ENCODE measurements around the gene PPP2R2B. TPM values are rescaled to one million over a fixed set of nuclear protein-coding genes. Genes with fewer than 3 reads are reported as not detected.

The PPP2R2B gene
- total RNA-seq, 1 experiment from 2014 or later = not detected

GRCh38 chr5:146568161-146568560, 310.4 kb downstream of the PPP2R2B start:
- POLR2A ChIA-PET (ENCODE audit: low non-redundant PET) = no interaction called here
- H3K27ac ChIP-seq (ENCODE audit: low read depth, low read length, poor library complexity, severe bottlenecking) = no peak overlapping the region
- DNase-seq (ENCODE audit: low spot score) = no peak
- intact Hi-C loops (cut with micrococcal nuclease; ENCODE audit: unreplicated experiment) = no loop called here
- no peak overlapping the region for H3K4me3 ChIP-seq (ENCODE audit: low read depth, low read length, poor library complexity, severe bottlenecking)
- no peaks in the 10 kb centered on the region for H3K27me3 ChIP-seq (replicated peaks; ENCODE audit: insufficient read depth, low read depth, low read length, poor library complexity)
- no peaks in the 10 kb centered on the region for H3K9me3 ChIP-seq (ENCODE audit: low read depth, low read length, poor library complexity, severe bottlenecking)
- CTCF ChIA-PET = no interaction called here
- H3K36me3 ChIP-seq (ENCODE audit: insufficient read depth, low read length, poor library complexity, severe bottlenecking) = no peaks in the 10 kb centered on the region
- no TSS peak for BruUV-seq (replicated peaks)
- H3K4me1 ChIP-seq (ENCODE audit: insufficient read depth, low read length, poor library complexity, severe bottlenecking) = no peaks in the 10 kb centered on the region
- TF ChIP-seq CTCF (conservative IDR thresholded peaks at IDR 0.05; ENCODE audit: low read depth, low read length) = no peak
- no peak for TF ChIP-seq EZH2 (IDR thresholded peaks at IDR 0.05; ENCODE audit: borderline replicate concordance, low read depth, low read length, poor library complexity, severe bottlenecking)

DNA sequence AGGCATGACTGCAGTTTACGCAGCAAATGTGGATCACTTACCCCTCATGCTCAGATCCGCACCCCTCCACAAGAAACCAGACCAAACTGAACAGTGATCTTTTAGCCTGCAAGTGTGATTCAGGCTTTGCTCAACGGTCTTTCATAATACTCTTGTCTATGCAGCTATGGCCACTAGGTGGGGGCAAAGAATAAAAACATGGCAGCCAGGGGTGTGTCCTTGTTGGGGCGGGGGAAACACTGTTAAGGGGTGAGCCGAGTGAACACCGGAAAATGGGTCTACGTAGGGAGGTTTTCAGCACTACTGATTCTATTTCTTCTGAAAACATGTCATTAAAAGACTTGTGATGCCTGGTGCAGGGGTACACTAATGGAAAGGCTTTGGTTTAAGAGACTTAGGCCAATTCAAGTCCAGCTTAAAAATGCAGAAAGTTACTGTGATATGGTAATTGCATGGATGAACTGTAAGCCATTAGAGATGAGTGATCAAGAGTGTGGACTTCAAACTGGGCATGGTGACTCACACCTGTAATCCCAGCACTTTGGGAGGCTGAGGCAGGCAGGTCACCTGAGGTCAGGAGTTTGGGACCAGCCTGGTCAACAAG, 312.7 kb downstream of the PPP2R2B start:
- no peaks in the 10 kb centered on the region for H3K27me3 ChIP-seq (replicated peaks; ENCODE audit: insufficient read depth, low read depth, low read length, poor library complexity)
- no peak overlapping the region for H3K4me3 ChIP-seq (ENCODE audit: low read depth, low read length, poor library complexity, severe bottlenecking)
- H3K9me3 ChIP-seq (ENCODE audit: low read depth, low read length, poor library complexity, severe bottlenecking) = no peaks in the 10 kb centered on the region
- TF ChIP-seq EZH2 (IDR thresholded peaks at IDR 0.05; ENCODE audit: borderline replicate concordance, low read depth, low read length, poor library complexity, severe bottlenecking) (no peak), CTCF (conservative IDR thresholded peaks at IDR 0.05; ENCODE audit: low read depth, low read length) (peak; percentile 81)
- POLR2A ChIA-PET (ENCODE audit: low non-redundant PET) = no interaction called here
- no TSS peak for BruUV-seq (replicated peaks)
- intact Hi-C loops (cut with micrococcal nuclease; ENCODE audit: unreplicated experiment) = loop anchor here (2.0 kb wide), 1 partner anchor 401 kb away; no protein-coding TSS in a partner anchor
- no peaks in the 10 kb centered on the region for H3K4me1 ChIP-seq (ENCODE audit: insufficient read depth, low read length, poor library complexity, severe bottlenecking)
- peak; percentile 82 for DNase-seq (ENCODE audit: low spot score)
- CTCF ChIA-PET = interaction anchor here (1.0 kb wide), 1 partner anchor 623 kb away, joined by 5 read pairs; no protein-coding TSS in a partner anchor
- no peak overlapping the region for H3K27ac ChIP-seq (ENCODE audit: low read depth, low read length, poor library complexity, severe bottlenecking)
- no peaks in the 10 kb centered on the region for H3K36me3 ChIP-seq (ENCODE audit: insufficient read depth, low read length, poor library complexity, severe bottlenecking)

GRCh38 chr5:146564007-146564762, 314.4 kb downstream of the PPP2R2B start:
- TF ChIP-seq CTCF (conservative IDR thresholded peaks at IDR 0.05; ENCODE audit: low read depth, low read length) = no peak
- no peak for TF ChIP-seq EZH2 (IDR thresholded peaks at IDR 0.05; ENCODE audit: borderline replicate concordance, low read depth, low read length, poor library complexity, severe bottlenecking)
- no peak overlapping the region for H3K4me3 ChIP-seq (ENCODE audit: low read depth, low read length, poor library complexity, severe bottlenecking)
- BruUV-seq (replicated peaks) = no TSS peak
- DNase-seq (ENCODE audit: low spot score) = no peak
- no peaks in the 10 kb centered on the region for H3K4me1 ChIP-seq (ENCODE audit: insufficient read depth, low read length, poor library complexity, severe bottlenecking)
- H3K9me3 ChIP-seq (ENCODE audit: low read depth, low read length, poor library complexity, severe bottlenecking) = no peaks in the 10 kb centered on the region
- no peaks in the 10 kb centered on the region for H3K27me3 ChIP-seq (replicated peaks; ENCODE audit: insufficient read depth, low read depth, low read length, poor library complexity)
- ChIA-PET CTCF (no interaction called here), POLR2A (ENCODE audit: low non-redundant PET) (no interaction called here)
- H3K36me3 ChIP-seq (ENCODE audit: insufficient read depth, low read length, poor library complexity, severe bottlenecking) = no peaks in the 10 kb centered on the region
- no peak overlapping the region for H3K27ac ChIP-seq (ENCODE audit: low read depth, low read length, poor library complexity, severe bottlenecking)
- intact Hi-C loops (cut with micrococcal nuclease; ENCODE audit: unreplicated experiment) = loop anchor here (2.0 kb wide), 1 partner anchor 403 kb away; no protein-coding TSS in a partner anchor
